B cell (primary cell): Measurements from ENCODE around the gene ITIH1.

Experiments
- CTCF ChIP-seq: fragments of 200-600 bp; IDR thresholded peaks from one replicate; pipeline ENCODE4 v1.8.0; 2022; ENCODE audit warnings: antibody characterized with exemption, mild to moderate bottlenecking
- EZH2 ChIP-seq: IDR thresholded peaks from 2 replicates; pipeline ENCODE4 v1.6.1; 2012; ENCODE audit warnings: borderline replicate concordance, low read depth, mild to moderate bottlenecking, moderate library complexity, low read length; ENCODE audit not compliant: insufficient read depth, poor library complexity, severe bottlenecking

GRCh38 chr3:52781741-52782140, 4.3 kb downstream of the ITIH1 start:
- TF ChIP-seq CTCF (no peak), EZH2 (no peak)
